HG03342 (cell line): ENCODE data around the gene MAZ.
A peak's percentile ranks its signal among the peaks of the same experiment; 100 is the strongest.
"Not testable (repeated sequence)": the region's sequence is repeated elsewhere in the genome, so short reads cannot be mapped to it uniquely, and the experiment has no call there.

Experiments used
- ATAC-seq: cut with Tn5 transposase; IDR thresholded peaks from one replicate; pipeline ENCODE4 v1.9.1; 2021; ENCODE audit warnings: mild to moderate bottlenecking, moderate library complexity; ENCODE audit not compliant: unreplicated experiment

The MAZ gene

DNA sequence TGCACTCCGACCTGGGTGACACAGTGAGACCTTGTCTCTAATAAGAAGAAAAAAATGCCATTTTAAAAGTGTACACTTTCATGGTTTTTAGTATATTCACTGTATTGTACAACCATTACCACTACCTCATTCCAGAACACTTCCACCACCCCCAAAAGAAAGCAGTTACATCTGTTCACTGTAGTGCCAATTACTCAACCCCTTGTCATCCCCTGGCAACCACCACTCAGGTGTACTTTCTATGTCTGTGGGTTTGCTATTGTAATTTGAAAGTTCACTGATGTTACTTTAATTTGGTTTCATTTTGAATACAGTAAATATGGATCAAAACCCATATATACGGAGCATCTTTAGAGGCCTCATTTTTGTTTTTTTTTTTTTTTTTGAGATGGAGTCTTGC lies 22.2 kb upstream of the MAZ start:
- no peak for ATAC-seq

- no peak for ATAC-seq
Observed at GRCh38 chr16:29784901-29785500, 21.3 kb upstream of the MAZ start.

GRCh38 chr16:29787155-29787554 lies 19.2 kb upstream of the MAZ start:
- not testable (repeated sequence) for ATAC-seq

DNA sequence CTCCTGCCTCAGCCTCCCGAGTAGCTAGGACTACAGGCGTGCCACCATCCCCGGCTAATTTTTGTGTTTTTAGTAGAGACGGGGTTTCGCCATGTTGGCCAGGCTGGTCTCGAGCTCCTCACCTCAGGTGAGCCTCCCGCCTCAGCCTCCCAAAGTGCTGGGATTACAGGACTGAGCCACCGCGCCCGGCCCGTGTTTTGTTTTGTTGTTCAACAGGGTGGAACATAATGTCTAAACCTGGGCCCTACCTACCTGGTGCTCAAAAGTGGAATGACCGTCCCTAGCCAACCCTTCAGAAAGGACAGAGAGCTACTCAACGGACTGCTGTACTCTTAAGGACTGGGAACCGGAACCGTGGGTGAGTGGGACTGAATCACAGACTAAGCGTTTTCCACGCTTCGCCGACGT lies 16.6 kb upstream of the MAZ start:
- no peak for ATAC-seq

DNA sequence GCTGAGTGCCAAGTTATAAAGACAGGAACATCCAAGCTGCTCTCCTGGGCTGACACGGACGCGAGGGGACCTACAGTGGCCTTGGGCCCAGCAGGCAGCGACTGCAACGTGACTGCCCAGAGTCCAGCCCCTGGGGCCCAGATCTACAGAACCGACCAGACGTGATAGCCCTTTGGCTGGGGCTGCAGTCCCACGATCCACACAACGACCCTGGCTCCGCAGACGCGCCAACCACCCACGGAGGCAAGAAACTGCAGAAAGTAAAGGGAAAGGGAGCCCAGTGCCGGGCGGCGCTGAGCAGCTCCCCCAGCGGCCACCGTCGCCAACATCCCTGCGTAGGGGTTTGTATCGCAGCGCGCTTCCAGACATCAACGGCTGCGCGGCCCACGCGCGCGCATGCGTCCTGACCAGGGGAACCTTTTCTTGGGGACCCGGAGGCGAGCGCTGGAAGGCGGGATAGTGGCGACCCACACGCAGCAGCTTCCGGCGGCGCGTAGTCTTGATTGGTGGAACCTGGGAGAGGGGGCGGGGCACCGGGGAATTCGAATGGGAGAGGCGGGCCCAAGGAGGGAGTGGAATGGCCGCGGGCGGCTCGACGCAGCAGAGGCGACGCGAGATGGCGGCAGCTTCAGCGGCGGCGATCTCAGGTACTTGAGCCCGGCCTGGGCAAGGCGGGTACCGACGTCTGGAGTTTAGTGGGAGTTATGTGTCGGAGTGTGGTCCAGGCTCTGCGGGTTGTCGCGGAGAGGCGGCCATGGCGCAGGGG lies 16.0 kb upstream of the MAZ start, which contains the start of gene KIF22:
KIF22 (plus strand) TSS at position 569 of the 766 bp plus-strand sequence; CDS start at position 578, 9 bp downstream.
- peak; percentile 84 for ATAC-seq

DNA sequence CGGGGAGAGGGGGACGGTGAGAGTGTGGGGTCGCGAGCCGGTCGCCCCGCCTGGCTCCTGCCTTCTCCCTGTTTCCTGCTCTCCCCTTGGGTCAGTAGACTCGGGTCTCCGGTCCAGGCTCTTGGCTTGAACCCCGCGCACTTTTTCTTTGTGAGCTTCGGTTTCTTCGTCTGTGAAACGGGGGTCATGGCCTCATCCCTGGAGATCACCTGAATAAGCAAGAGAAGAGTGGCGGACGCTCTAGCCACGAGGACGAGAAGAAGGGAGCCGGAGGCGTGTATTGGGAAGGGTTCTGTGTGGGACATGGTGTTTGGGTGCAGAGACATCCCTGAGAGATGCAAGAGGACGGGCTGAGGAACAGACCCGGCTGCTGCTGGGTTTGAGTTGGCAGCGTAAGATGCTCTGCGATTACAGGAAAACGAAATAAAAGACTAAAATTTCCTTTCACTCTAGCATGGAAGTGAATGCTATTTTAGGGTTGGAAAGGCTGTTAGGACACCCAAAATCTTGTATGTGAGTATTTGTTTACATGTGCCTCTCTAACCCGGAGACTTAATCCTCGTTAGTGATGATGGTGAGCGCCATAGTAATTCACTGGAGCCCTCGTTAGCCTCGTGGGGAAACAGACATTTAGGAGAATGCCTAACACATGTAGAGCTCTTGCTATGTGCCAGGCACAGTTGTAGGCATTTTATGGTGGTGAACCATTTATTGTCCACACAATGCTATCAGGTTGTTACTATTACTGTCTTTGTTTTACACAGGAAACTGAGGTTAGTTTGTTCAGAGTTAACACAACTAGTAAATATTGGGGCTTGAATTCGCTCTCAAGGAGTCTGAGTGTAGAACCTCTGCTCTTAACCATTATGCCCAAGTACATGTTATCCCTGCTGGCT lies 15.1 kb upstream of the MAZ start:
- no peak for ATAC-seq

DNA sequence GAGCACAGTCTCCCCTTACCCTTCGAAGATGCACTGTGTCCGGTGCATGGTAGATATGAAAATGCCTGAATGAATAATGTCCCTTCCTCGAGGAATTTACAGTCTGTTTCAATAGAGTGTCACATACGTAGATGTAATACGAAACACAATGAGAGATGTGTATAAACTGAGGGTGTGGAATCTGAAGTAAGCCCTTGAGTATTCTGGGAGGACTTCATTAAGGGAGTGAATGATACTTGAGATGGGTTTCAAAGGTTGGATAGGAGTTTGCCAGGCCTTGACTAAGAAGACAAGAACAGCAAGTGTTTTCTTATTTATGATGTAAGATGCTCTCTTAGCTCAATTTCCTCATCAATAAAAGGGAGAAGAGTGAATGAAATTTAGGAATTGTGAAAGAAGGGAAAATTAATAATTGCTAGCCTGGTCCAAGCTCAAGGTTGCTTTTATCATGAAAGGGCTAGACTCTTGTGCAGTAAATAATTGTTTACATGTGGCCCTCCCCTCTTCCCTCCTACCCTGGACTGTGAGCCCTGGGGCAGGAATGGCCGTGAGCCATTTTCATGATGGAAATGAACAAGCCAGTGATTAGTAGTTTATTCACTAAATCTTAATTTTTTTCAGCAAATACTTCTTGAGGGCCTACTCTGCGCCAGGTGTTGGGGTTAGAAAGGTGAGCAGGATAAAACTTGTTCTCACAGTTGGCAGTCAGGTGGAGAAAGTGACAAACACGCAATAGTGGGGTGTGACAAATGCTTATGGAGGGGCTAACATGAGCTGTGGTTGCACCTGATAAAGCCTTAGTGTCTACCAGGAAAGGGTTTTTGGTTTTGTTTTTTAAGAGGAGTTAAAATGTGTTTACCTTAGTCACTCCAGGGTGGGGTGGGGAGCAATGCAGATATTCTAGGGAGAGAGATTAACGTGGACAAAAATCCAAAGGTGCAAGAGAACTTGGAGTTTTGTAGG lies 14.2 kb upstream of the MAZ start:
- no peak for ATAC-seq

DNA sequence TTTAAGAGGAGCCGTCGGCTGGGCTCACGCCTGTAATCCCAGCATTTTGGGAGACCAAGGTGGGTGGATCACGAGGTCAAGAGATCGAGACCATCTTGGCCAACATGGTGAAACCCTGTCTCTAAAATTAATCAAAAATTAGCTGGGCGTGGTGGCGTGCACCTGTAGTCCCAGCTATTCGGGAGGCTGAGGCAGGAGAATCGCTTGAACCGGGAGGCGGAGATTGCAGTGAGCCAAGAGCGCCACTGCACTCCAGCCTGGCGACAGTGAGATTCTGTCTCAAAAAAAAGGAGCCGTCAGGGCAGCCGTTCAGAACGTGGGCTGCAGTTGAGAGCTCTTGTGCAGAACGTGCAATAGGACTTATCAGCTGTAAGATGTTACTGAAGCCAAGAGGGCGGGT lies 13.2 kb upstream of the MAZ start:
- not testable (repeated sequence) for ATAC-seq

- ATAC-seq = no peak
Observed at GRCh38 chr16:29794231-29794710, 12.1 kb upstream of the MAZ start.

GRCh38 chr16:29802416-29802935 lies 3.9 kb upstream of the MAZ start:
- no peak for ATAC-seq

GRCh38 chr16:29804020-29804419 lies 2.3 kb upstream of the MAZ start:
- ATAC-seq = no peak

GRCh38 chr16:29804455-29805231 lies 1.7 kb upstream of the MAZ start:
- no peak for ATAC-seq

DNA sequence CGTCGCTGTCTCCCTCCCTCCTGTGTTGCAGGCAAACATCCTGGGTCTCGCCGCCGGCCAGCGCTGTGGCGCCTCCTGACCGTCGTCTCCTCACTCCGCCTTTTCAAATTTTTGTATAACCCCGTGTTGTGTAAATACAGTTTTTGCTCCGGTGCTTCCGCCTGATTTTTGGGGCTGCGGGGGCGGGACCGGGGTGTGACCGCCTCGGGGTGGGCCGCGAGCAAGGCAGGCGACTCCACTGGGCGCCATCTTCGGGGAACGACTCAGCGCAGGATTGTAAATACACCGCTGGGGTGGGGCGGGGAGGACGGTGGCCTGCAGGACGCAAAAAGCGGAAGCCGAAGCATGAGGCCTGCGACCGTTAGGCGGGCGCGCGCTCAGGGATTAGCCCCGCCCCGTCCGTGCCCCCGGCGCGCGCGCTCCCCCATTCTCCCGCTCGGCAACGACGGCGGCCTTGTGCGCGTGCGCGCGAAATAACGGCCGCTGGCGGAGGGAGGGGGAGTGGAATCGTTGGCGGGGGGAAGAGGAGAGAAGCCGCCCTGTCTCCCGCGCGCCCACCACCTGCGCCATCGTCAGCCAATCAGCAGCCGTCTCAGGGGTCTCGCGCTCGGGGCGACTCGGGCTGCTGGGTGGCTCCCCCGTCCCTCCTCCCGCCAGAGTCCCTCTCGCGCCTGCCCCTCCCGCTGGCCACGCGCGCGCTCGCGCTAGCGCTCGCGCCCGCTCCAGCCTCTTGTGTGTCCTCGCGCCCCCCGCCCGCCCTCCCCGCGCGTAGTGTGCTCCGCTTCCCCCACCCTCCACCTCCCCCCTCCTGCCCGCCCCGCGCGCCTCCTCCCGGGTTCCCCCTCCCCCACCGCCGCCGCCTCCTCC lies 864 bp upstream of the MAZ start:
- ATAC-seq = peak; percentile 46

DNA sequence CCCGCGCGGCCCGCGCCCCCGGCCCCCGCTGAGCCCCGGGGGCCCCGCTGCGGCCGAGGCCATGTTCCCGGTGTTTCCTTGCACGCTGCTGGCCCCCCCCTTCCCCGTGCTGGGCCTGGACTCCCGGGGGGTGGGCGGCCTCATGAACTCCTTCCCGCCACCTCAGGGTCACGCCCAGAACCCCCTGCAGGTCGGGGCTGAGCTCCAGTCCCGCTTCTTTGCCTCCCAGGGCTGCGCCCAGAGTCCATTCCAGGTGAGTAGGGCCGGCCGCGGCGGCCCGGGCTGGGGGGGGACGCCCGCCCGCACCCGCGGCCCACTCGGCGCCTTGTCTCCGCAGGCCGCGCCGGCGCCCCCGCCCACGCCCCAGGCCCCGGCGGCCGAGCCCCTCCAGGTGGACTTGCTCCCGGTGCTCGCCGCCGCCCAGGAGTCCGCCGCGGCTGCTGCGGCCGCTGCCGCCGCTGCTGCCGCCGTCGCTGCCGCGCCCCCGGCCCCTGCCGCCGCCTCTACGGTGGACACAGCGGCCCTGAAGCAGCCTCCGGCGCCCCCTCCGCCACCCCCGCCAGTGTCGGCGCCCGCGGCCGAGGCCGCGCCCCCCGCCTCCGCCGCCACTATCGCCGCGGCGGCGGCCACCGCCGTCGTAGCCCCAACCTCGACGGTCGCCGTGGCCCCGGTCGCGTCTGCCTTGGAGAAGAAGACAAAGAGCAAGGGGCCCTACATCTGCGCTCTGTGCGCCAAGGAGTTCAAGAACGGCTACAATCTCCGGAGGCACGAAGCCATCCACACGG lies 504 bp downstream of the MAZ start:
- no peak for ATAC-seq

GRCh38 chr16:29807426-29808218 lies 1.3 kb downstream of the MAZ start:
- no peak for ATAC-seq

- ATAC-seq = no peak
Observed at GRCh38 chr16:29808219-29808900, 2.0 kb downstream of the MAZ start.
